Activated gamma-delta T cell treated with Interleukin-2 at 50 U/mL for 16 hours (primary cell): Measurements from ENCODE around the gene APPL1.
"Not testable (repeated sequence)": the region's sequence is repeated elsewhere in the genome, so short reads cannot be mapped to it uniquely, and the experiment has no call there.

Experiments
- DNase-seq: peaks from one replicate; pipeline ENCODE4 v3.0.0-alpha.2; 2020

Gene APPL1

GRCh38 chr3:57274845-57275244 is 47.3 kb downstream of the APPL1 start:
- no peak for DNase-seq

- DNase-seq, result no peak
These were observed 47.9 kb downstream of the APPL1 start for GRCh38 chr3:57275393-57275792.

- no peak for DNase-seq
These were observed 50.7 kb downstream of the APPL1 start for GRCh38 chr3:57278237-57278636.

GRCh38 chr3:57279685-57280084 is 52.2 kb downstream of the APPL1 start:
- no peak for DNase-seq

GRCh38 chr3:57281715-57282114 is 54.2 kb downstream of the APPL1 start:
- no peak for DNase-seq

- no peak for DNase-seq
These were observed 55.8 kb downstream of the APPL1 start for GRCh38 chr3:57283334-57283733.

GRCh38 chr3:57287205-57287604 is 59.7 kb downstream of the APPL1 start:
- no peak for DNase-seq

- no peak for DNase-seq
These were observed 60.9 kb downstream of the APPL1 start for GRCh38 chr3:57288403-57288802.

- DNase-seq, result no peak
These were observed 64.8 kb downstream of the APPL1 start, which contains the start of gene ASB14 for GRCh38 chr3:57292159-57292896. ASB14 (minus strand) TSS chr3:57292685; CDS start chr3:57292033, 652 bp downstream.

GRCh38 chr3:57292897-57293526 is 65.5 kb downstream of the APPL1 start:
- no peak for DNase-seq

- DNase-seq, result no peak
These were observed 70.5 kb downstream of the APPL1 start for GRCh38 chr3:57298041-57298440.

- not testable (repeated sequence) for DNase-seq
These were observed 76.0 kb downstream of the APPL1 start for GRCh38 chr3:57303520-57303919.

GRCh38 chr3:57309769-57310360 is 82.3 kb downstream of the APPL1 start:
- no peak for DNase-seq

GRCh38 chr3:57314204-57314603 is 86.7 kb downstream of the APPL1 start:
- DNase-seq, result no peak
